NCI-H1092 (cell line): ENCODE results near the gene RARG.
"Not testable (repeated sequence)": the region's sequence is repeated elsewhere in the genome, so short reads cannot be mapped to it uniquely, and the experiment has no call there.

Experiments
- DNase-seq: peaks from one replicate; lab custom pipeline; 2025; lab: John Stamatoyannopoulos, UW

The RARG gene

DNA sequence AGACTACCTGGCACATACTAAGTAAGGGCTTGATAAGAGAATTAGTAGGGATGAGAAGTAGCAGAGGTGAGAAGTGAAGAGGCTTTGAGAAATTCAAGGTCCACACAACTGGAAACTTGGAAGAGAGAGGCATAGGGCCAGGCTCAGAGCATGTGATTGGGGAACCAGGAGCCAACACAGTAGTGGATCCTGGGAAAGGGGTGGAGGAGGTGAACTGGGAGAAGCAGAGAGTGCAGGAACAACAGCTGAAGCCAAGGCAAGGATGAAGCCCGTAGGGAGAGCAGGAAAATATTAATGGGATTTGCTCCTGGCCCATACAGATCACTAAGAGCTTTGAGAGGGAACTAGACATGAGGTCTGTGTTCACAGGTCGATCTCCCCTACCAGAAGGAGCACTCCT, 23.6 kb downstream of the RARG start:
- DNase-seq = no peak

DNA sequence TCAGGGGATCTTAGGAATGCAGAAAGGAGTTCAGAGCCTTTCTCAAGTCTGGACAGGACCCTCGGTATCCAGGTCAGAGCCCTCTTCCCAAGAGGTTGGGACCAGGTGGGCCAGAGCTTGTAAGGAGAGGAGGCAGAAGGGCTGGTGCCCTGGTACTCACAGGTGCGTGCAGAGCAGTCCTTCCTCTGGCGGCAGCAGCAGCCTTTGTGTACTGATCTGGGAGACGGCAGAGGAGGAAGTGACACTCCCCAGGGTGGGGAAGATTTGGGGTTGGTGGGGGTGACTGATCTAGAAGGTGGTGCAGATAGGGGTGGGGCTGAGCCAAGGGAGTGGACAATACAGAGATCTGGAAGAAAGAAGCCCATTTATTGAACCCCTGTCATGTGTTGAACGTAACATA, 25.0 kb downstream of the RARG start, which contains the start of gene ITGB7:
Gene ITGB7 (minus strand): TSS at position 210 of the 400 bp plus-strand sequence. CDS start 6,808 bp downstream, outside the sequence.
- DNase-seq = no peak

DNA sequence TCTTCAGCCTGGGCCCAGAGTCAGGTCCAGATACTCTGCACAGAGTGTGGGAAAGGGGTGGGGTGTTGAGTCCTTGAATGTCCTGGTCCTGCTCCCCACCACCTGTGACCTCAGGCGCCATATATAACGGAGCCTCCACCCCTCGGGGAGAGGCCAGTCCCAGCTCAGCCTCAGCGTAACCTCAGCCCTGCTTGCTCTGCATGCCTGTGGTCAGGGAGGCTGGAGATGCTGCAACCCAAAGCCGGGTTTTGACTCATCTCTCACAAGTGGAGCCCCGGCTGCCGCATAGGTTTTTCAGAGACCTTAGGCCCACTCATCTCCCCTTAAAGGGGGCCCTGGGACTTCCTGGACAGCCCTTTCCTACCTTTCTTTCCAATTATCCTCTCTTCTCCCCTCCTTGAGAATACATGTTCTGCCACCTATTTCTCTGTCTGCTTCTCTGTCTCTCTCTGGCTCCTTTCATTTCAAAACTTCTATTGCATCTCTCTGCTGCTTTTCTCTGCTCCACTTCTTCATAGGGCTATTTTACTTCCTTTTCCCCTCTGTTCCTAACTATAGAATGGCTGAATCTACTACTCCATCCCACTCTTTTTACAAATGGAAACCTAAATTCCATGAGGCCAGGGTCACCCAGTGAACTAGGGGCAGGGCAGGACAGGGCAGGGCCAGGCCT, 26.1 kb downstream of the RARG start:
- DNase-seq = no peak

DNA sequence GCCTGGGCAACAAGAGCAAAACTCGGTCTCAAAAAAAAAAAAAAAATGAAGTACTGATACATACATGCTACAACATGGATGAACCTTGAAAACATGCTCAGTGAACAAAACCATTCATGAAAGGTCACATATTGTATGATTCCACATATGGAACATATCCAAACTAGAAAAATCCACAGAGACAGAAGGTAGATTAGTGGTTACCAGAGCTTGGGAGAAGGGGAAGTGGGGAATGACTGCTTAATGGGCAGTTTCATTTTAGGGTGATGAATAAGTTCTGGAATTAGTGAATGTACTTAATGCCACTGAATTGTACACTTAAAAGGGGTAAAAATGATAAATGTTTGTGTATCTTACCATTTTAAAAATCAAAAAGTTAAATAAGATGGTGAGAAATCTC, 27.7 kb downstream of the RARG start:
- no peak for DNase-seq

GRCh38 chr12:53202316-53202715, 29.7 kb downstream of the RARG start:
- DNase-seq = not testable (repeated sequence)

GRCh38 chr12:53201639-53202038, 30.4 kb downstream of the RARG start:
- DNase-seq = no peak

GRCh38 chr12:53201177-53201541, 30.9 kb downstream of the RARG start:
- no peak for DNase-seq

GRCh38 chr12:53200458-53201176, 31.4 kb downstream of the RARG start:
- no peak for DNase-seq

DNA sequence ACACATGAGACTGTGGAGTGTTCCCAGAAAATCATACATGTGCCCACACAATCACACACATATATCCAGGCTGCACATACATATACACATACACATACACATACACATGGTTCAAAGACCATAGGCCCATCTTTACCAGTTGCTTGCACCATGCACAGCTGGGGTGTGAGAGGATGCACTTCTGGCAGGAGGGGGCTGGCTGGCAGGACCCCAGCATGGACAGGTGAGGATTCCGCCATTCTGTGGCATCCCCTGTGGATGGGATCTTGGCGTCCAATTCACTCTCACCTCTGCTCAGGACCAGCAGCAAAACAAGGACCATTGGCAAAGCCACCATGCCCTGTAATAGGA, 31.9 kb downstream of the RARG start:
- no peak for DNase-seq

- DNase-seq = no peak
Observed at GRCh38 chr12:53199700-53200099, 32.3 kb downstream of the RARG start.

- DNase-seq = no peak
Observed at GRCh38 chr12:53198486-53199110, 33.4 kb downstream of the RARG start.

DNA sequence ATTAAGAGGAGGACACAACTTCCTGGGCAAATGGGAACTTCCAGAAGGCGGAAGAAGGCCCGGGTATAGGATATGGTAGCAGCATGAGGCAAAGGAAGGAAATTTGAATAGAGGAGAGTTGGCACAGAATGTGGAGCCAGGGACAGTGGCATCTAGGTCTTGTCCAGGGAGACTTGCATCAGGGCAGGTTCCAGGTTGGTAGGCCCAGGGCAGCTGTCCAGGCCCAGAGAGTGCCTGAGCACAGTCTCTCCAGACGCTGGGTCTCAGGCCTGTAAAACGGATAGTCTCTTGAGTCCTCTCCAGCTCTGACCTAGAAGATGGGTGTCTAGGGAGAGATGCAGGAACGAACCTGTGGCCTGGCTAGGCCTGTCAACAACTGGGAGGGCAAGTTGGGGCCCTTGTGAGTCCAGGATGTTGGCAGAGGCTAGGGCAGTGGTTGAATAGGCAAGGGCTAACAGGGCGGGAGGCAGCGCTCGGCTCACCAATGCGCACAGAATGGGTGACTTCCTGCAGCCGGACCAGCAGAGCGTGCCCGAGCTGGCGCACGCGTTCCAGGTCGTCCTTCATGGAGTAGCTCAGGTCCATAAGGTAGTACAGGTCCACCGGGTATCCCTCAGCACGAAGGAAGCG, 34.9 kb downstream of the RARG start:
- DNase-seq = no peak

DNA sequence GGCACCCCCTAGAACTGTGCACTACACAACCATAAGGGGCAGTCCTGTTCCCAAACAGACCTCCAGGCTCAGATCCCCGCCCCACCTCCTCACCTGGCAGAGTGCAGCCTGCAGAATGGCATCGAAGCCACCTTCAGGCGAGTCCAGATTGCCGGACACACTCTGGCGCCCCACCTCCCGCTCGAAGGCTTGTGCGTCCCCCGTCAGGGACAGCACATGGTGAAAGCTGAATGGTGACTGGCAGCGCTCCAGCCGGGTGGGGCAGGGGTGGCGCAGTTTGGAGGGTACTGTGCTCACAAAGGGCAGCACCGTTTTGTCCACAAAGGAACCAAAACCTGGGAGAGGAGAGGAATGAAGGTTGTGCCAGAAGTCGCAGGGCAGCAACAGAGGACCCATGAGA, 35.5 kb downstream of the RARG start:
- DNase-seq = no peak

DNA sequence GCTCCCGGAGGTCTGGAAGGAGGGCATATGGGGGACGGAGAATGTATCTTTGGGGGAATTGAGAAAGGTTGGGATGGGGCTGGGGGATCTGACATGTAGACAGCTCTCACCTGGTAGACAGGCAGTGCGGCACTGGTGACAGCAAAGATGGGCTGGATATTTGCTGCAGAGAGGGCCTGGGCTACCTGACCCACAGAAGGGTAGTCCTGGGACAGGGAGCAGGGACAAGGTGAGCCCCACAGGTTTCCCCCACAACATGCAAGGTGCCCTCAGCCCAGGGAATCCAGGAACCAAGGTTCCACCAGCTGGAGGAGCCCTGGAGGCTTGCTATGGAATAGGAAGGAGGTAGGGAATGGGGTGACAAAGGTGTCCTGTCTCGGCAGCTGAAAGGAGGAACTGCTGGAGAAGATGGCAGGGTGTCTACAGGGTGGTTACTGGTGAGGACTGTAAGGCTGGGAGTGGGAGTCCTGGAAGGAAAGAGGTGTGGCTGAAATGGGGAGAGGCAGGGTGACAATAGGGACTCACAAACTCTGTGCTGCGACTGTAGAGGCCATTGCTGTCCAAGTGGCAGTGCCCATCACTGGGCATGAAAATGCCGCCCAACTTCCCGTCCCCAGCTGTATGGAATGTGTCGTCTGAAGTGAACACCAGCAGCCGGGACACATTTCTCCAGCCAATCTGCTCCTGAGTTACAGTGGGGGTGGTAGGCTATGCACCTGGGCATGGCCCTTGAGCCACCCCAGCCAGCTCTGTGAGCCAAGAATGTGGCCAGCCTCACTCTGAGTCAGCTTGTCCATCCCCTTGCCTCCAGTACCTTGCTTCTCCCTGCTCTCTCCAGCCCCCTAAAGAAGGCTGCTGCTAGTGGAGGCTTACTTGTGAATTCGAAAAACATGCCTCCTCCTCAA, 36.2 kb downstream of the RARG start:
- no peak for DNase-seq

DNA sequence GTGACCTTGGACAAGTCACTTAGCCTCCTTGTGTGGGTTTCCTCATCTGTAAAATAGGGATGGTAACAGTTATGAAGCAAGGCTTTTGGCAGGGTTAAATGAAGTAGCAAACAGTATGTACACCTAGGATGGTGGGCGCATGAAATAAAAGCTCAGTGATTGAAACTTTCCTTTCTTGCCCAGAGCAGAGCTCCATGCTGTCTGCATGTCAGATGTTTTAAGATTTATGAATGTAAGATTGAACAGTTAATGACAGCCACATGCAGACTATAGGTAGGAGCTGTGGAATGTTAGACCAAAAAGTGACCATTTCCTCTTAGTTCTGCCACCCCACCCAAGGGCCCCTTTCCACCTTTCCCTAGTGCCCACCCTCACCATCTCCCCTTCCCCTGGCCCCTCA, 37.0 kb downstream of the RARG start:
- DNase-seq = no peak

GRCh38 chr12:53193985-53194716, 37.9 kb downstream of the RARG start:
- DNase-seq = no peak

DNA sequence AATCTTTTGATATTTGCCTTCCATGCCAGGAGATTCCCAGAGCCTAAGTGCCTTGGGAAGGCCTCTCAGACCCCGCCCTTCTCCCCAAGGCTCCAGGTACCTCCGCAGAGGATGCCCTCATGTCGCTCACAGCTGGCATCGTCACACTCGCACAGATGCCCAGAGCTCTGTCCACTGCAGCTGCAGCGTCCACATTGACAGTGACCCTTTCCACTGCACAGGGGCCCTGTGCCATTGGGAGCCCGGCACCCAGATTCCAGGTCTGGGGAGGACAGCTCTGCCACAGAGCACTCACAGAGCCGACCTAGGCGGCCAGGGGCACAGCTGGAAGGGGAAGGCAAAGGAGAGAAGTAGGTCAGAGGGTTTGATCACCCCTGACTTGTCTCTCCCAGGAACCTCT, 39.0 kb downstream of the RARG start:
- DNase-seq = no peak

- no peak for DNase-seq
Observed at GRCh38 chr12:53192531-53193021, 39.4 kb downstream of the RARG start.

DNA sequence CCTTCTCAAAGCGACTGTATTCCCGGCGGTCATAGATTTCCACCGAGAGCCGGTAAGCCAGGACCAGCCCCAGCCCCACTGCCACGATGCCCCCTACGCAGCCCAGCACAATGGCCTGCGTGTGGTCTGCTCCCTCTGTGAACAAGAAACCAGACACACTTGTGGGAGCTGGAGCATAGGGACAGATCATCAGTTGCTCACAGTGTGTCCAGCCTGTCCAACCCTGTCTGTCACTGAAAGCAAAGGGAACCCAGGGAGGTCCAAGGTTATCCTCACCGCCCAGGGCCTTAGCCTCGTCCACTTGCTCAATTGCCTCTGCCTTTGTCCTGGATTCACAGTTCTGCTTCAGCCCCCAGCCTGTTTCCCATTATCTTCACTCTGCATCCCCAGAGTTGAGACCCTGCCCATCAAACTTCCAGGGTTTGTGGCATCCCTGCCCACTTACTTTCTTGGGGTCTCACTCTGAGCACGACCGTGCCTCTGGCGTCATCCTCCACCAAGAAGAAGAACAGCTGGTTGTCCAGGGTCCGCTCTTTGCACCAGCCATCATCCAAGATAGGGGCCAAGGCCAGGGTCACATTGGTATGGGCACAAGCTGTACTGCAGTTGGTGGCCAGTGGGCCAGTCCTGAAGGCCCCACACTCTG, 40.0 kb downstream of the RARG start:
- no peak for DNase-seq

- no peak for DNase-seq
Observed at GRCh38 chr12:53191096-53191884, 40.7 kb downstream of the RARG start.
